Measurements from ENCODE around the gene MICOS13. TPM values are rescaled to one million over a fixed set of nuclear protein-coding genes. Genes with fewer than 3 reads are reported as not detected.
"Not testable (repeated sequence)": the region's sequence is repeated elsewhere in the genome, so short reads cannot be mapped to it uniquely, and the experiment has no call there.

Gene MICOS13
- total RNA-seq, 1 donor from 2014 or later, result 43.3 TPM

GRCh38 chr19:5713228-5713627 is 32.9 kb upstream of the MICOS13 start:
- Histone ChIP-seq H3K27ac (ENCODE audit: low read depth, low read length) (no peak overlapping the region), H3K4me1 (ENCODE audit: control insufficient read depth in 3 of 3, insufficient read depth in 3 of 3, low read length in 3 of 3) (peaks cover 10 to 11% (median 11%) of the 10 kb centered on the region in 3 donors), H3K27me3 (ENCODE audit: control insufficient read depth in 3 of 3, insufficient read depth in 3 of 3, low read length in 3 of 3) (no peaks in the 10 kb centered on the region), H3K9me3 (ENCODE audit: control insufficient read depth in 3 of 3, low read length in 3 of 3) (no peaks in the 10 kb centered on the region), H3K9ac (ENCODE audit: low read depth in 1 of 3, low read length in 3 of 3) (no peak overlapping the region), H3K4me3 (ENCODE audit: low read length in 3 of 3) (no peak overlapping the region), H3K36me3 (ENCODE audit: control insufficient read depth in 3 of 3, insufficient read depth in 3 of 3, low read length in 3 of 3) (peaks cover 33 to 39% (median 33%) of the 10 kb centered on the region in 3 donors)

GRCh38 chr19:5711713-5712161 is 31.4 kb upstream of the MICOS13 start:
- peaks cover 43 to 48% (median 45%) of the 10 kb centered on the region in 3 donors for H3K36me3 ChIP-seq (ENCODE audit: control insufficient read depth in 3 of 3, insufficient read depth in 3 of 3, low read length in 3 of 3)
- no peak overlapping the region for H3K4me3 ChIP-seq (ENCODE audit: low read length in 3 of 3)
- H3K9me3 ChIP-seq (ENCODE audit: control insufficient read depth in 3 of 3, low read length in 3 of 3), result no peaks in the 10 kb centered on the region
- no peak overlapping the region for H3K27ac ChIP-seq (ENCODE audit: low read depth, low read length)
- H3K4me1 ChIP-seq (ENCODE audit: control insufficient read depth in 3 of 3, insufficient read depth in 3 of 3, low read length in 3 of 3), result no peaks in the 10 kb centered on the region
- no peak overlapping the region for H3K9ac ChIP-seq (ENCODE audit: low read depth in 1 of 3, low read length in 3 of 3)
- H3K27me3 ChIP-seq (ENCODE audit: control insufficient read depth in 3 of 3, insufficient read depth in 3 of 3, low read length in 3 of 3), result no peaks in the 10 kb centered on the region

GRCh38 chr19:5711025-5711424 is 30.7 kb upstream of the MICOS13 start:
- no peak overlapping the region for H3K4me3 ChIP-seq (ENCODE audit: low read length in 3 of 3)
- no peaks in the 10 kb centered on the region for H3K4me1 ChIP-seq (ENCODE audit: control insufficient read depth in 3 of 3, insufficient read depth in 3 of 3, low read length in 3 of 3)
- H3K9me3 ChIP-seq (ENCODE audit: control insufficient read depth in 3 of 3, low read length in 3 of 3), result no peaks in the 10 kb centered on the region
- no peak overlapping the region for H3K27ac ChIP-seq (ENCODE audit: low read depth, low read length)
- H3K27me3 ChIP-seq (ENCODE audit: control insufficient read depth in 3 of 3, insufficient read depth in 3 of 3, low read length in 3 of 3), result no peaks in the 10 kb centered on the region
- H3K36me3 ChIP-seq (ENCODE audit: control insufficient read depth in 3 of 3, insufficient read depth in 3 of 3, low read length in 3 of 3), result peaks cover 46 to 52% (median 49%) of the 10 kb centered on the region in 3 donors
- H3K9ac ChIP-seq (ENCODE audit: low read depth in 1 of 3, low read length in 3 of 3), result no peak overlapping the region

GRCh38 chr19:5707576-5708575 is 27.6 kb upstream of the MICOS13 start:
- no peak overlapping the region for H3K27ac ChIP-seq (ENCODE audit: low read depth, low read length)
- H3K4me3 ChIP-seq (ENCODE audit: low read length in 3 of 3), result no peak overlapping the region
- no peaks in the 10 kb centered on the region for H3K27me3 ChIP-seq (ENCODE audit: control insufficient read depth in 3 of 3, insufficient read depth in 3 of 3, low read length in 3 of 3)
- no peak overlapping the region for H3K9ac ChIP-seq (ENCODE audit: low read depth in 1 of 3, low read length in 3 of 3)
- H3K9me3 ChIP-seq (ENCODE audit: control insufficient read depth in 3 of 3, low read length in 3 of 3), result no peaks in the 10 kb centered on the region
- peaks cover 60 to 66% (median 60%) of the 10 kb centered on the region in 3 donors for H3K36me3 ChIP-seq (ENCODE audit: control insufficient read depth in 3 of 3, insufficient read depth in 3 of 3, low read length in 3 of 3)
- no peaks in the 10 kb centered on the region for H3K4me1 ChIP-seq (ENCODE audit: control insufficient read depth in 3 of 3, insufficient read depth in 3 of 3, low read length in 3 of 3)

- Histone ChIP-seq H3K27me3 (ENCODE audit: control insufficient read depth in 3 of 3, insufficient read depth in 3 of 3, low read length in 3 of 3) (no peaks in the 10 kb centered on the region), H3K27ac (ENCODE audit: low read depth, low read length) (no peak overlapping the region), H3K4me1 (ENCODE audit: control insufficient read depth in 3 of 3, insufficient read depth in 3 of 3, low read length in 3 of 3) (no peaks in the 10 kb centered on the region), H3K4me3 (ENCODE audit: low read length in 3 of 3) (no peak overlapping the region), H3K36me3 (ENCODE audit: control insufficient read depth in 3 of 3, insufficient read depth in 3 of 3, low read length in 3 of 3) (peaks cover 51 to 58% (median 53%) of the 10 kb centered on the region in 3 donors), H3K9ac (ENCODE audit: low read depth in 1 of 3, low read length in 3 of 3) (no peak overlapping the region), H3K9me3 (ENCODE audit: control insufficient read depth in 3 of 3, low read length in 3 of 3) (no peaks in the 10 kb centered on the region)
Observed at GRCh38 chr19:5706876-5707573, 26.7 kb upstream of the MICOS13 start.

GRCh38 chr19:5705552-5705951 is 25.2 kb upstream of the MICOS13 start:
- H3K4me3 ChIP-seq (ENCODE audit: low read length in 3 of 3), result no peak overlapping the region
- no peak overlapping the region for H3K27ac ChIP-seq (ENCODE audit: low read depth, low read length)
- no peaks in the 10 kb centered on the region for H3K4me1 ChIP-seq (ENCODE audit: control insufficient read depth in 3 of 3, insufficient read depth in 3 of 3, low read length in 3 of 3)
- no peaks in the 10 kb centered on the region for H3K9me3 ChIP-seq (ENCODE audit: control insufficient read depth in 3 of 3, low read length in 3 of 3)
- H3K9ac ChIP-seq (ENCODE audit: low read depth in 1 of 3, low read length in 3 of 3), result no peak overlapping the region
- H3K36me3 ChIP-seq (ENCODE audit: control insufficient read depth in 3 of 3, insufficient read depth in 3 of 3, low read length in 3 of 3), result peaks cover 44 to 50% (median 44%) of the 10 kb centered on the region in 3 donors
- H3K27me3 ChIP-seq (ENCODE audit: control insufficient read depth in 3 of 3, insufficient read depth in 3 of 3, low read length in 3 of 3), result no peaks in the 10 kb centered on the region

GRCh38 chr19:5703819-5704818 is 23.8 kb upstream of the MICOS13 start:
- H3K9me3 ChIP-seq (ENCODE audit: control insufficient read depth in 3 of 3, low read length in 3 of 3), result no peaks in the 10 kb centered on the region
- H3K36me3 ChIP-seq (ENCODE audit: control insufficient read depth in 3 of 3, insufficient read depth in 3 of 3, low read length in 3 of 3), result peaks cover 43 to 56% (median 46%) of the 10 kb centered on the region in 3 donors
- no peak overlapping the region for H3K9ac ChIP-seq (ENCODE audit: low read depth in 1 of 3, low read length in 3 of 3)
- H3K4me1 ChIP-seq (ENCODE audit: control insufficient read depth in 3 of 3, insufficient read depth in 3 of 3, low read length in 3 of 3), result no peaks in the 10 kb centered on the region
- no peaks in the 10 kb centered on the region for H3K27me3 ChIP-seq (ENCODE audit: control insufficient read depth in 3 of 3, insufficient read depth in 3 of 3, low read length in 3 of 3)
- H3K4me3 ChIP-seq (ENCODE audit: low read length in 3 of 3), result no peak overlapping the region
- H3K27ac ChIP-seq (ENCODE audit: low read depth, low read length), result no peak overlapping the region

- not testable (repeated sequence) for H3K4me1 ChIP-seq (ENCODE audit: control insufficient read depth in 3 of 3, insufficient read depth in 3 of 3, low read length in 3 of 3); H3K27ac ChIP-seq (ENCODE audit: low read depth, low read length); H3K4me3 ChIP-seq (ENCODE audit: low read length in 3 of 3); H3K9ac ChIP-seq (ENCODE audit: low read depth in 1 of 3, low read length in 3 of 3); H3K27me3 ChIP-seq (ENCODE audit: control insufficient read depth in 3 of 3, insufficient read depth in 3 of 3, low read length in 3 of 3); H3K9me3 ChIP-seq (ENCODE audit: control insufficient read depth in 3 of 3, low read length in 3 of 3)
- peaks cover 46 to 49% (median 47%) of the 10 kb centered on the region in 3 donors for H3K36me3 ChIP-seq (ENCODE audit: control insufficient read depth in 3 of 3, insufficient read depth in 3 of 3, low read length in 3 of 3)
Observed at GRCh38 chr19:5702053-5702410, 21.7 kb upstream of the MICOS13 start.

GRCh38 chr19:5700455-5701092 is 20.3 kb upstream of the MICOS13 start:
- no peak overlapping the region for H3K27ac ChIP-seq (ENCODE audit: low read depth, low read length)
- peaks cover 46 to 50% (median 49%) of the 10 kb centered on the region in 3 donors for H3K36me3 ChIP-seq (ENCODE audit: control insufficient read depth in 3 of 3, insufficient read depth in 3 of 3, low read length in 3 of 3)
- H3K9me3 ChIP-seq (ENCODE audit: control insufficient read depth in 3 of 3, low read length in 3 of 3), result no peaks in the 10 kb centered on the region
- H3K27me3 ChIP-seq (ENCODE audit: control insufficient read depth in 3 of 3, insufficient read depth in 3 of 3, low read length in 3 of 3), result no peaks in the 10 kb centered on the region
- H3K4me1 ChIP-seq (ENCODE audit: control insufficient read depth in 3 of 3, insufficient read depth in 3 of 3, low read length in 3 of 3), result no peaks in the 10 kb centered on the region
- H3K9ac ChIP-seq (ENCODE audit: low read depth in 1 of 3, low read length in 3 of 3), result no peak overlapping the region
- H3K4me3 ChIP-seq (ENCODE audit: low read length in 3 of 3), result no peak overlapping the region

Measured in skeletal muscle tissue (tissue), 4 donors.